HT-29 (cell line): ENCODE results near the gene VANGL2. TPM values are rescaled to one million over a fixed set of nuclear protein-coding genes. Genes with fewer than 3 reads are reported as not detected.
"Not testable (repeated sequence)": the region's sequence is repeated elsewhere in the genome, so short reads cannot be mapped to it uniquely, and the experiment has no call there.

Experiments
- DNase-seq: peaks from one replicate; pipeline ENCODE4 v3.0.0-alpha.2; 2015; ENCODE audit warnings: low spot score
- total RNA-seq: library from RNA; depleted of rRNA; stranded (reverse); fragments of >200 nt; shearing (Covaris generic); gene quantifications from 2 replicates; pipeline ENCODE4 v1.2.3, GENCODE V29; 2014

VANGL2 gene
- total RNA-seq, 1 experiment from 2014 or later = 1.6 TPM

- DNase-seq = no peak
These were observed 29.6 kb upstream of the VANGL2 start for GRCh38 chr1:160370561-160371345.

GRCh38 chr1:160371346-160371631 is 29.1 kb upstream of the VANGL2 start:
- DNase-seq = no peak

- no peak for DNase-seq
These were observed 28.6 kb upstream of the VANGL2 start for GRCh38 chr1:160371756-160372155.

GRCh38 chr1:160373696-160374095 is 26.7 kb upstream of the VANGL2 start:
- DNase-seq = no peak

- DNase-seq = no peak
These were observed 25.9 kb upstream of the VANGL2 start for GRCh38 chr1:160374306-160375110.

GRCh38 chr1:160375788-160376524 is 24.4 kb upstream of the VANGL2 start:
- peak; percentile 28 for DNase-seq

GRCh38 chr1:160376525-160377131 is 23.7 kb upstream of the VANGL2 start:
- DNase-seq = peak; percentile 59

GRCh38 chr1:160377585-160378206 is 22.7 kb upstream of the VANGL2 start:
- no peak for DNase-seq

- DNase-seq = not testable (repeated sequence)
These were observed 15.6 kb upstream of the VANGL2 start for GRCh38 chr1:160384812-160385211.

GRCh38 chr1:160388406-160388805 is 12.0 kb upstream of the VANGL2 start:
- not testable (repeated sequence) for DNase-seq

GRCh38 chr1:160394673-160395072 is 5.7 kb upstream of the VANGL2 start:
- DNase-seq = no peak

- no peak for DNase-seq
These were observed 2.7 kb upstream of the VANGL2 start for GRCh38 chr1:160397651-160398050.

GRCh38 chr1:160398823-160399222 is 1.5 kb upstream of the VANGL2 start:
- no peak for DNase-seq

GRCh38 chr1:160399544-160400222 is 681 bp upstream of the VANGL2 start:
- DNase-seq = no peak

- DNase-seq = no peak
These were observed 502 bp downstream of the VANGL2 start for GRCh38 chr1:160400646-160401486.

- no peak for DNase-seq
These were observed 1.1 kb downstream of the VANGL2 start for GRCh38 chr1:160401487-160401805.

GRCh38 chr1:160402001-160402795 is 1.8 kb downstream of the VANGL2 start:
- DNase-seq = no peak

- no peak for DNase-seq
These were observed 2.9 kb downstream of the VANGL2 start for GRCh38 chr1:160403244-160403643.

GRCh38 chr1:160404094-160404493 is 3.7 kb downstream of the VANGL2 start:
- DNase-seq = no peak
